Fibroblast of skin of left biceps (primary cell): Measurements from ENCODE around the gene AADAT.
"Not testable (repeated sequence)": the region's sequence is repeated elsewhere in the genome, so short reads cannot be mapped to it uniquely, and the experiment has no call there.

Experiments used
- DNase-seq, 2 experiments: peaks; one replicate each; pipeline ENCODE4 v3.0.0-alpha.2; 2013; ENCODE audit warnings: low read depth in 2 of 2

The AADAT gene

GRCh38 chr4:170089668-170090351 is at the start of gene AADAT:
Gene AADAT (minus strand): TSS chr4:170089956. CDS start chr4:170089690, 266 bp downstream.
- peak in 1 of 2 experiments; percentile 36 for DNase-seq

GRCh38 chr4:170138580-170139194 is 48.9 kb upstream of the AADAT start:
- peak; percentile 43 to 48 for DNase-seq

- no peak for DNase-seq
Observed at GRCh38 chr4:170137927-170138326, 48.2 kb upstream of the AADAT start.

- no peak for DNase-seq
Observed at GRCh38 chr4:170137466-170137865, 47.7 kb upstream of the AADAT start.

GRCh38 chr4:170134821-170135220 is 45.1 kb upstream of the AADAT start:
- DNase-seq, result no peak

GRCh38 chr4:170128219-170128804 is 38.6 kb upstream of the AADAT start:
- DNase-seq, result no peak

- no peak for DNase-seq
Observed at GRCh38 chr4:170127758-170128157, 38.0 kb upstream of the AADAT start.

- DNase-seq, result no peak
Observed at GRCh38 chr4:170124406-170124805, 34.6 kb upstream of the AADAT start.

GRCh38 chr4:170122252-170122651 is 32.5 kb upstream of the AADAT start:
- no peak for DNase-seq

GRCh38 chr4:170114636-170115035 is 24.9 kb upstream of the AADAT start:
- no peak for DNase-seq

- DNase-seq, result not testable (repeated sequence)
Observed at GRCh38 chr4:170114183-170114582, 24.4 kb upstream of the AADAT start.

- DNase-seq, result no peak
Observed at GRCh38 chr4:170111546-170111945, 21.8 kb upstream of the AADAT start.

GRCh38 chr4:170111085-170111484 is 21.3 kb upstream of the AADAT start:
- DNase-seq, result no peak

- DNase-seq, result no peak
Observed at GRCh38 chr4:170110285-170110672, 20.5 kb upstream of the AADAT start.

- peak; percentile 72 to 73 for DNase-seq
Observed at GRCh38 chr4:170109586-170110284, 20.0 kb upstream of the AADAT start.

- DNase-seq, result no peak
Observed at GRCh38 chr4:170106900-170107299, 17.1 kb upstream of the AADAT start.

GRCh38 chr4:170102426-170102825 is 12.7 kb upstream of the AADAT start:
- no peak for DNase-seq

- DNase-seq, result not testable (repeated sequence)
Observed at GRCh38 chr4:170098171-170098570, 8.4 kb upstream of the AADAT start.

- no peak for DNase-seq
Observed at GRCh38 chr4:170097681-170098080, 7.9 kb upstream of the AADAT start.

- no peak for DNase-seq
Observed at GRCh38 chr4:170093973-170094535, 4.3 kb upstream of the AADAT start.

GRCh38 chr4:170091069-170091696 is 1.4 kb upstream of the AADAT start:
- no peak for DNase-seq
